GM18505 (cell line): Measurements from ENCODE around the gene CCDC88A.

ENCODE experiments used
- ATAC-seq: cut with Tn5 transposase; IDR thresholded peaks from one replicate; pipeline ENCODE4 v1.9.1; 2021; ENCODE audit not compliant: unreplicated experiment
- POLR2A ChIP-seq: IDR thresholded peaks from 4 replicates; pipeline ENCODE4 v1.6.1; 2011; ENCODE audit warnings: borderline replicate concordance; ENCODE audit not compliant: insufficient read depth, insufficient read length; ENCODE audit errors: extremely low read depth

Gene CCDC88A

DNA sequence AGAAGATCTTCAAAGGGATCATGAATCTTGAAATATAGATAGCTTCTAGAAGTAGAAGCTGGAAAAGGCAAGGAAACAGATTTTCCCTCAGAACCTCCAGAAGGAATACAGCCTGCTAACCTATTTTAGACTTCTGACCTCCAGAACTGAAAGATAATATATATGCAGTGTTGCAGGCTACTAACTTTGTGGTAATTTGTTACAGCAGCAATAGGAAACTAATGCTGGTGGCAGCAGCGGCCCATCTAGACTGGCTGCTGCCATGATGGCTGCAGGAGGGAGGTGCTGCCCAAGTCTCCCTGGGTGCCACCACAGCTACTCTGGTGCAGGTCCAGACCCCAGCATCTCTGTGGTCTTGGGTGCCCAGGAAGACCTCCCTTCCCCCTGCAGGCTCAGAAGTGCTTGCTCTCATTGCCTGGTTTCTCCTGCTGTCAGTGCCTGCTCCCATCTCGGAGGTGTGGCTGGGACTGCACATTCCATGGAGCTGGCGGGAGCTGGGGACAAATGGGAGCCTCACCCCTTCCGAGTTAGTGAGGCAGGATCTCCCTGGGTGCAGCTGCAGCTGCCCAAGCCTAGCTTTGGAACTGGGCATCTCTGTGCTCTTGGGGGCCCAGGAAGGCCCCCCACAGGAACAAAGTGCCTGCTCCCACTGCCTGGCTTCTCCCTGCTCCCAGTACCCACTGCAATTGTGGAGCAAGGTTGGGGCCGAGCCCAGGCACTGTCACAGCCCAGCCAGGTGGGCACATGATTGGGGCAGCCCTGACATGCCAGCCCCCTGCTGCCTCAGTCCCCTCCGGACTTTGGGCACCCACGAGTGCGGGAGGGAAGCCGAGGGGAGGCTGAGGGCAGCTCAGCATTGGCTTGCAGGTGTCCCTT, 18.1 kb upstream of the CCDC88A start:
- TF ChIP-seq POLR2A, result no peak
- no peak for ATAC-seq

GRCh38 chr2:55431982-55432627, 12.4 kb upstream of the CCDC88A start:
- no peak for TF ChIP-seq POLR2A
- ATAC-seq, result no peak

GRCh38 chr2:55430211-55430975, 10.7 kb upstream of the CCDC88A start:
- TF ChIP-seq POLR2A, result no peak
- ATAC-seq, result no peak

GRCh38 chr2:55428258-55428657, 8.6 kb upstream of the CCDC88A start:
- no peak for ATAC-seq
- no peak for TF ChIP-seq POLR2A

DNA sequence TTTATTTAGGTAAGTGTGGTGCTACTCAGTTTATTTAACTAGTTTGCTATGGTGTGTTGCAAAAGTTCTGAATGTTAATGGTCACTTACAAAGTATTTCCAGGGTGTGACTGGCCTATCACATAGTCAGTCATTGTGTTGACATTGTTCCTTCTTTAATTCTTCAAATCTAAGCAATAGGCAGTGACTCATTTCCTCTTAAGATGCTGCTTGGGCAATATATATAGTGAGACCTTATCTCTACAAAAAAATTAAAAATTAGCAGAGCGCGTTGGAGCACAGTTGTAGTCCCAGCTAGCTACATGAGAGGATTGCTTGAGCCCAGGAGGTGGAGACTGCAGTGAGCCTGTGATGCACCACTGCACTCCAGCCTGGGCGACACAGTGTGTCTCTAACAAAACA, 5.8 kb upstream of the CCDC88A start:
- no peak for TF ChIP-seq POLR2A
- ATAC-seq, result no peak

DNA sequence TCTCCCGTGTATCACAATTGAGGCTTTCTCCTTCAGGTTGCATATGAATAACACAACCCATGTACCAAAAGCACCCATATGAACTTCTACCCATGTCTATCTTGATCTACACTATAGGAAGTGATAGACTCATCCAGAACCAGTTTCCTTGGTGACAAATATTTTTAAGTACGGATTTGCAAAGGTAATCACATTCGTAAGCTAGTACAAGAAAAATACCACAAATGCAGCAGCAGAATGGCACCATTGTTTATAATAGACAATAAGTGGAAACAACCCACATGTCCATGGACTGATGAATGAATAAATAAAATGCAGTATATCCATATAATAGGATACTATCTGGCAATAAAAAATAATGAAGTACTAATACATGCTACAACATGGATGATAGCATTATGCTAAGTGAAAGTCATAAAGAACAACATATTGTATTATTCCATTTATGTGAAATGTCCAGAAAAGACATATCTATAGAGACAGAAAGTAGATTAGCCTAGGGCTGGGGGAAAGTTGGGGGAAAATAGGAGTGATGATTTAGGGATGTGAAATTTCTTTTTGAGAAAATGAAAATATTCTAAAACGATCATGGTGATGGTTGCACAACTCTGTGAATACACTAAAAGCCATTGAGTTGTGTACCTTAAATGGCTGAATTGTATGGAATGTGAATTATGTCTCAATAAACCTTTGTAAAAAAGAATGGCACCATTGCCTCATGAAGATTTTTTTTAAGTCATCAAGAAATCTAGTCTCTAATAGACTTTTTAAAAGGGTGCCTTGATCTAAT, 3.4 kb upstream of the CCDC88A start:
- ATAC-seq, result no peak
- no peak for TF ChIP-seq POLR2A

- no peak for ATAC-seq
- TF ChIP-seq POLR2A, result no peak
Measured at GRCh38 chr2:55421326-55421725, 1.7 kb upstream of the CCDC88A start.

DNA sequence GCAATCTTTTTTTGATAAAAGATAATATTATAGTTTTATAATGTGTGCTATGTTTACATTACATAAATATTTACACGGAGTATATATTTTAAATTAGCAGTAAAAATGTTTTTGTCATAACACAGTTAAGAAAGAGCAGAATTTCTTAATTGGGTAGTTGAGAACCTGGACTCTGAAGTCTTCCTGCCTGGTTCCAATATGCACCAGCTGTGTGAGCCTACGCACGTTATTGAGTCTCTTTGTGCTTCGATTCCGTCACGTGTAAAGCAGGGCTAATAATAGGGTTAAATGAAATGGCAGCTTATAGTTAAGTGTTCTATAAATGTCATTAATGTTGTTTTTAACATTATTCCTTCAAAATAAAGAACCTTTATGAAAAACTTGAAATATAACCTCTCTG, 1.2 kb upstream of the CCDC88A start:
- no peak for TF ChIP-seq POLR2A
- ATAC-seq, result no peak

DNA sequence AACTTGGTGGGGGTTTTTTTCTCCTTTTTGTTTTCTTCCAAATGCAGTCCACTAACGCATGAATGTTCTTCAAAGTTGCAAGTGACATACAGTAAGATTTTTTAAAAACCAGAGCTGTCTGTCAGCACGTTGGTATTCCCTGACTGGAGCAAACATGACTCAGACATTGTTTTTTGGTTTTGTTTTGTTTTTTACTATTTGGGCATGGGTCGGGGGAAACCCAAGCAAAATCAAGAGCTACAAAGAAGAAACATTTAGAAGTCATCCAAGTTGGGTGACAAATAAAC, 726 bp upstream of the CCDC88A start:
- ATAC-seq, result no peak
- TF ChIP-seq POLR2A, result no peak

DNA sequence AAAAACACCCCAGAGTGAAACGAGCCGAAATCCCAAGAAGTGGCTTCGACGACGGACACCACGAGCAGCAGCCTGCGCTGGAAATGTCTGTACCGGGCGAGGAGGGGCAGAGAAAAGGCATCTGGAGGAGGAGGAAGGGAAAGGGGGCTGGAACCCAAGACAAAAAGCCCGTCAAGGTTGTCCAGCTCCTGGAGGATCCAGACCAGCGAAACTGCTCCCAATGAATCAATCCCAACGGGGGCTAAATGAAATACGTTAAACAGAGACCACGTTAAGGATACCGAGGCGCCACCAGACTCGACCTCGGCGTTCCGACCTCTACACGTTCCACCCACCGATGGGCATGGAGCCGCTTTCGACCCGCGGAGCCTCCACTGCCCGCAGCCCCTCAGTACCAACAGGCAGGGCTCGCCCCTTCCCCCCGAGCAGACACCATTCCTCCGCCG, 400 bp downstream of the CCDC88A start:
- ATAC-seq, result peak; percentile 15
- TF ChIP-seq POLR2A, result no peak

GRCh38 chr2:55418512-55419232, 984 bp downstream of the CCDC88A start:
- ATAC-seq, result no peak

DNA sequence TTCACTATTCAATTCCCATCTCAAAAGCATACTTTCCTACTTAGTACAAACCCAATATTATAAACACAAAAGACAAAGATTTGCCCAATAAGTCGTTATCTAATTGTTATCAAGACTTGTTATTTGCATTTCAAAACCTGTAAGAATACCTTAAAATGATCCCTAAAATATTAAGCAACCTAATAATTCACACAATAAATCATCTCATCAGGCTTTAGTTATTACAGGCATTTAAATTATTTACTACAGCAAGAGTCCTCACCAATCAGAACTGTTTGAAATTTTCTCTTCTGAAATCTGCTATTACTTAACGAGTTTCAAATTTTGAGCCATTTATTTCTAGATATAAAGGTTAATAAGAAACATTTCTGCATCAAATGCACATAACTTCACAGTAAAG, 1.6 kb downstream of the CCDC88A start:
- ATAC-seq, result no peak
- TF ChIP-seq POLR2A, result no peak

More at GRCh38 chr2:55418512-55419232, 984 bp downstream of the CCDC88A start:
- no peak for TF ChIP-seq POLR2A

- no peak for ATAC-seq
- no peak for TF ChIP-seq POLR2A
Measured at GRCh38 chr2:55416786-55417568, 2.7 kb downstream of the CCDC88A start.
